Measurements from ENCODE around the gene RXFP4. TPM values are rescaled to one million over a fixed set of nuclear protein-coding genes. Genes with fewer than 3 reads are reported as not detected.
A peak's percentile ranks its signal among the peaks of the same experiment; 100 is the strongest.

RXFP4 gene
- total RNA-seq, 1 donor from 2014 or later, result not detected

DNA sequence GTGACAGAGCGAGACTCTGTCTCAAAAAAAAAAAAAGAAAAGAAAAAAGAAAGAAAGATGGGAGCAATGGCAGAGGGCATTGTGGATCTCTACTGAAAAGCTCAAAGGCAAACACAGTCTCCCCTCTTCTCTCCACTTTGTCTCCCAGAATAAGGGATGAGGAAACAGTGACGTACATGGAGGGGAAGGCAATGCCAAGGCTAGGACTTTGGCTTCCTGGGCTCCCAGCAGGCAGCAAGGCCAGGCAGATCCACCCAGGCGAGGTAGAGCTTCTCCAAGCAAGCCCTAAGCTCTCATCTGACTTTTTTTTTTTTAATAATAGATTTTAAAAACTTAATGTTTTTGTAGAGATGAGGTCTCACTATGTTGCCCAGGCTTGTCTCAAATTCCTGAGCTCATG, 32.3 kb downstream of the RXFP4 start:
- Mint-ChIP-seq H3K36me3 (ENCODE audit: low read depth) (peaks cover 20% of the 10 kb centered on the region), H3K27me3 (ENCODE audit: low read depth) (no peaks in the 10 kb centered on the region), H3K27ac (ENCODE audit: unreplicated experiment) (no peak overlapping the region), H3K9me3 (ENCODE audit: low read depth) (no peaks in the 10 kb centered on the region), H3K4me1 (ENCODE audit: low read depth) (peaks cover 88% of the 10 kb centered on the region), H3K4me3 (ENCODE audit: unreplicated experiment) (no peak overlapping the region)
- TF ChIP-seq, protein P1, sequence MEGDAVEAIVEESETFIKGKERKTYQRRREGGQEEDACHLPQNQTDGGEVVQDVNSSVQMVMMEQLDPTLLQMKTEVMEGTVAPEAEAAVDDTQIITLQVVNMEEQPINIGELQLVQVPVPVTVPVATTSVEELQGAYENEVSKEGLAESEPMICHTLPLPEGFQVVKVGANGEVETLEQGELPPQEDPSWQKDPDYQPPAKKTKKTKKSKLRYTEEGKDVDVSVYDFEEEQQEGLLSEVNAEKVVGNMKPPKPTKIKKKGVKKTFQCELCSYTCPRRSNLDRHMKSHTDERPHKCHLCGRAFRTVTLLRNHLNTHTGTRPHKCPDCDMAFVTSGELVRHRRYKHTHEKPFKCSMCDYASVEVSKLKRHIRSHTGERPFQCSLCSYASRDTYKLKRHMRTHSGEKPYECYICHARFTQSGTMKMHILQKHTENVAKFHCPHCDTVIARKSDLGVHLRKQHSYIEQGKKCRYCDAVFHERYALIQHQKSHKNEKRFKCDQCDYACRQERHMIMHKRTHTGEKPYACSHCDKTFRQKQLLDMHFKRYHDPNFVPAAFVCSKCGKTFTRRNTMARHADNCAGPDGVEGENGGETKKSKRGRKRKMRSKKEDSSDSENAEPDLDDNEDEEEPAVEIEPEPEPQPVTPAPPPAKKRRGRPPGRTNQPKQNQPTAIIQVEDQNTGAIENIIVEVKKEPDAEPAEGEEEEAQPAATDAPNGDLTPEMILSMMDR (IDR thresholded peaks at IDR 0.05), result no peak
- DNase-seq (ENCODE audit: low spot score), result no peak

DNA sequence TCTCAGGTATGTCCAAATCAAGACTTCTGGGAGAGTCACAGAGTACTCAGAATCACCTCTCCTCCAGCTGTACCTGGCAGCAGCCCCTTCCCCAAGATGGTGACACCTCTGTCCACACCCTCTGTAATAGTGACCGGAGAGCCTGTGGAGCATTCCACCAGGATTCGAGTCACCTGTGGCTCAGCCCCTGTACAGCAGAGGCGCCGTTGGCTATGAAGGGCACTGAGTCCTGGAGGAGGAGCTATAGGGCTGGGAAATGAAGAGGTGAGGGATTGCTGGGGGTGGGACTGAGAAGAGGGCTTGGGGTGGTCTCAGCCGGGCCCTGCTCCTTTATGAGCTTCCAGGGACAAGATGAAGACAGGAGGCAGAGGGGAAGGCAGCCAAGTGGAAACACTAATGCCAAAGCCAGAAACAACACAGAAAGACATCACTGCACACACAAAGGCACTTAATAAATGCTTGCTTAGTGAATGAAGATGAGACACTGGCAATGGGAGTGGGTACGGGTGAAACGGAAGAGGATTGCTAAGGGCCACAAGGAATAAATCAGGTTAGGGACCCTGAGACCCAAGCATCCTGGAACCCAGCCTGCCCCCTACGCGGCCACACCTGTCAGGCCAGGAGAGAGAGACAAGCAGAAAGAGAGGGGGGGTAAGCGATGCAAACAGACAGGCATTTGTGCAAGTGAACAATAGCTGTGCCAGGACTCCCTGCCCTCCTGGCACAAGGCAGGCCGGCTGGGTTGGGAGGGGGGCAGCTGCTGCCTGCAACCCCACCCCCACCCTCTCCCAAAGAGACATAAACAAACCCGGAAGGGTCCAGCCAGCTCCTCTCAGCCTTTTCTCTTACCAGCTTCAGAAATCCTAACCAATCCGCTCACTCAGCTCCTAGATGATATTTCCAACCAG, 33.0 kb downstream of the RXFP4 start:
- Mint-ChIP-seq H3K36me3 (ENCODE audit: low read depth) (peaks cover 15% of the 10 kb centered on the region), H3K9me3 (ENCODE audit: low read depth) (no peaks in the 10 kb centered on the region), H3K4me1 (ENCODE audit: low read depth) (peaks cover 88% of the 10 kb centered on the region)

DNA sequence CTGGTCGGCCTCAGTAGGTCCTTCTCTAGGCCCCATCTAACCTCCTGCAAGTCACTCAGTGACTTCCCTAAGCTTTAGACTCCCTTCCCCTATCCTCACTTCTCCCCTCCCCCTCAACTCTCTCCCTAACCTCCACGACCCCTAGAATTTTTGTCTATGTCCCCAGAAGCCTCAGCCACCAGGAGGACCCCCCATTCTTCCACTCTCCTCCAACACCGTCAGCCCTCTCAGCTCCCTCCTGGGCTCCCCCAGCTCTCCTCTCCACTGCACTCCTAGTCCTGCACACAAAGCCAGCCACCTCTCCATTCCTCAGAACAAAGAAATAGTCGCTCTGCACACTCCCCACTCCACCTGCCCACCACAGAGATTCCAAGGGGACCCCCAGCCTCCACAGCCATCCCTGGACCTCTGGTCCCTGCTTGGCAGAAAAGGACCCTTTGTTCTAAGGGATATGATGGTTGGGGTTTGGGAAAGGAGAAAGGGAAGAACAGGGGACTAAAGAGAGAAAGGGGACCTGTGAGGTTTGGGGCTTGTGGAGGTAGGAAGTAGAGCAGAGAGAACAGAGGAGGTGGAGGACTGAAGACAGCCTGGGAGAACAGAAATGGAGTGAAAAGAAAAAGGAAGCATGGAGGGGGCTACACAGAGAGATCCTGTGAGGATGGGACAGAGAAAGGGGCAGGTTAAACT, 34.1 kb downstream of the RXFP4 start:
- Mint-ChIP-seq H3K4me3 (ENCODE audit: unreplicated experiment) (peak overlapping the region; percentile 95), H3K27me3 (ENCODE audit: low read depth) (no peaks in the 10 kb centered on the region), H3K9me3 (ENCODE audit: low read depth) (no peaks in the 10 kb centered on the region), H3K4me1 (ENCODE audit: low read depth) (peaks cover 88% of the 10 kb centered on the region), H3K36me3 (ENCODE audit: low read depth) (peaks cover 9% of the 10 kb centered on the region), H3K27ac (ENCODE audit: unreplicated experiment) (peak overlapping the region; percentile 100)
- TF ChIP-seq, protein P1 (IDR thresholded peaks at IDR 0.05), result no peak
- no peak for DNase-seq (ENCODE audit: low spot score)

More for the DNA sequence above, 33.0 kb downstream of the RXFP4 start:
- Mint-ChIP-seq H3K27me3 (ENCODE audit: low read depth) (no peaks in the 10 kb centered on the region), H3K4me3 (ENCODE audit: unreplicated experiment) (peak overlapping the region; percentile 95), H3K27ac (ENCODE audit: unreplicated experiment) (peak overlapping the region; percentile 100)
- no peak for DNase-seq (ENCODE audit: low spot score)
- TF ChIP-seq, protein P1 (IDR thresholded peaks at IDR 0.05), result no peak

DNA sequence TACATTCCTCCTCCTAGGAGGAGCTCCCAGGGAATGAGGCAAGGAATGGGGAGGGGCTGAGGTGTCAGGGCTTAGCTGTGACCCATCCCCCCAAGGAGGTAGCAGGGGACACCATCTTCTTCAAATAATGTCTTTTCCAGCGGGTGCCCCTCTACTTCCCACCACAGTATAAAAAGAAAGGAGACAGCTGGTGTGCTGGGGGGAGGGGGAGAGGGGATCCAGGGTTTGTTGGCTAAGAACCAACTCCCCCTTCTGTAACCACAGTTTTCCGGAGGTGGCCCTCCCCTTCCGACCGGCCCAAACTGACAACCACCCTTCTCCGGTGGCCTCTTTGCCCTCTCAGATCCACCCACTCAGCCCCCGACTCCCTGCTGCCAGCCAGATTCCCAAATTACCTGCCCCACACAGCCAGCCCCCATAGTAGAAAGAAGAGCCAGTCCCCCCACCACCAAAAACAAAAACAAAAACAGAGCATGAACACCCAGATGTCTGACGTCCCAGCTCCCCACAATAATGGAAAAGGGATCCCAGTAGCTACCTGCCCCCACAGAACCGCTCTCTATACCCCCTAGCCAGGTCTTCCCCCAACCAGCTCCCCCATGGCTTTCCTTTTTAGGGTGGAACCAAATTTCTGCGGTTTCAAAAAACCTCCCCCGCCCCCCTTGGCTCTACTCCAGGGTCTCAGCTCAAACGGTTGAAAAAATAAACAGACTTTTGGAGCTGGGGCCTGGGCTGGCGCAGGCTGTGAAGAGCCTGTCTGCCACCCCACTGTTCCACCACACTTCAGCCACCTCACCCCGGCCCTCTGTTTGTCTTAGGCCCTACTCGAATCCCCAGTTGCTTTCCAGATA, 34.8 kb downstream of the RXFP4 start:
- Mint-ChIP-seq H3K9me3 (ENCODE audit: low read depth) (no peaks in the 10 kb centered on the region), H3K4me1 (ENCODE audit: low read depth) (peaks cover 88% of the 10 kb centered on the region), H3K4me3 (ENCODE audit: unreplicated experiment) (peak overlapping the region; percentile 95), H3K27ac (ENCODE audit: unreplicated experiment) (peak overlapping the region; percentile 100), H3K27me3 (ENCODE audit: low read depth) (no peaks in the 10 kb centered on the region), H3K36me3 (ENCODE audit: low read depth) (peaks cover 8% of the 10 kb centered on the region)
- DNase-seq (ENCODE audit: low spot score), result no peak
- TF ChIP-seq, protein P1 (IDR thresholded peaks at IDR 0.05), result no peak
